ENCODE measurements around the gene OR2A14.

DNA sequence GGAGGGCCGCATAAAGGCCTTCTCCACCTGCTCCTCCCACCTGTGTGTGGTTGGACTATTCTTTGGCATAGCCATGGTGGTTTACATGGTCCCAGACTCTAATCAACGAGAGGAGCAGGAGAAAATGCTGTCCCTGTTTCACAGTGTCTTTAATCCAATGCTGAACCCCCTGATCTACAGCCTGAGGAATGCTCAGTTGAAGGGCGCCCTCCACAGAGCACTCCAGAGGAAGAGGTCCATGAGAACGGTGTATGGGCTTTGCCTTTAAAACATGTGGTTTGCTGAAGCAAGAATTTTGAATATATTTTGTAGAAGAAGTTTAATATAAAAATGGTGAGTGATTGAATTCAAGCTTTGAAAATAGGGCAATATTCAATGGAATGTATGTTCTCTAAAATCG, 12.7 kb upstream of the OR2A14 start:
- no peak for TF ChIP-seq POLR2AphosphoS5 (IDR thresholded peaks at IDR 0.05; ENCODE audit: low read depth, low read length)
- TF ChIP-seq POLR2A (IDR thresholded peaks at IDR 0.05; ENCODE audit: low read depth, low read length): no peak
